Retinal pigment epithelial cell (primary cell): Measurements from ENCODE around the gene CNTN6.

Source experiments
- DNase-seq: peaks from one replicate; pipeline ENCODE4 v3.0.0-alpha.2; 2010; ENCODE audit warnings: low read depth
- H3K4me3 ChIP-seq: 2 replicates; pipeline ENCODE4 v1.5.1; 2011; ENCODE audit warnings: mild to moderate bottlenecking, low read length, control low read depth, moderate library complexity
- CTCF ChIP-seq: conservative IDR thresholded peaks from 2 replicates; pipeline ENCODE4 v1.5.1; 2011; ENCODE audit warnings: low read depth, low read length, control low read depth, inconsistent platforms

The CNTN6 gene

DNA sequence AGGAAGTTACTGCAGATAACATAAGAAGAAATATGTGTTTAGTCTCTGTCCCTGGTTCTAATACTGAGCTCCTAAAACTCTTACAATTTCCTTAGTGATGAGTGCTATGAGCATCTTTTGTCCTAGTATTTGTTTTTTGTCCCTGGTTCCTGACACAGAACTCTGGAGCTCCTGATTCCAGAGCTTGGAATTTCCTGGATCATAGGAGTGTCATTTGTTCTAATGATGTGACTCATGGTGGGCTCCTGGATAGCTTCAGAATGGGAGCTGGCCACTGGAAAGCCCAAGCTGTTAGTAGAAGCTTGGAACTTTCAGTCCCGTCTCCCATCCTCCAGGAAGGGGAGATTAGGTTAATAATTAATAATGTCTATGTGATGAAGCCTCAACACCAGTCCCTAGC, 98.2 kb downstream of the CNTN6 start:
- no peak for TF ChIP-seq CTCF
- no peak for DNase-seq
- no peak overlapping the region for H3K4me3 ChIP-seq

GRCh38 chr3:1195947-1196346, 103.1 kb downstream of the CNTN6 start:
- H3K4me3 ChIP-seq, result no peak overlapping the region
- DNase-seq, result peak; percentile 61
- TF ChIP-seq CTCF, result no peak

DNA sequence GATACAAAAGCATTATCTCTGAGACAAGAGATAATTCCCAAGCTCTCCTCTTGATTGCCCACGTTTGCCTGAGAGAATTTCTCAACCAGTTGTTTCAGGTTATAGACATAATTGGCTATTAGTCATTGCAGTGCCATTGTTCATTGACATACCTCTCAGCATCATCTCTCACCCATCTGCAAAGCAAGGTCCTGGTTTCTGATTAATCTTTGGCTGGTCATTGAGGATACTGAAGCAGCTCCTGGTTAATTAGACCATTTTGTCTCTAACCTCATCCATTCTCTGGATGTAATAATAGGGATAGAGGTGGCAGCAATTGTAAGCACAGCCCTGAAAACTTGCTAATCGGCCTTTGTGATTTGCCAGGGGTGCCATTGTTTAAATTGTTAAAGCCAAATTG, 104.2 kb downstream of the CNTN6 start:
- DNase-seq, result no peak
- no peak for TF ChIP-seq CTCF
- H3K4me3 ChIP-seq, result no peak overlapping the region

DNA sequence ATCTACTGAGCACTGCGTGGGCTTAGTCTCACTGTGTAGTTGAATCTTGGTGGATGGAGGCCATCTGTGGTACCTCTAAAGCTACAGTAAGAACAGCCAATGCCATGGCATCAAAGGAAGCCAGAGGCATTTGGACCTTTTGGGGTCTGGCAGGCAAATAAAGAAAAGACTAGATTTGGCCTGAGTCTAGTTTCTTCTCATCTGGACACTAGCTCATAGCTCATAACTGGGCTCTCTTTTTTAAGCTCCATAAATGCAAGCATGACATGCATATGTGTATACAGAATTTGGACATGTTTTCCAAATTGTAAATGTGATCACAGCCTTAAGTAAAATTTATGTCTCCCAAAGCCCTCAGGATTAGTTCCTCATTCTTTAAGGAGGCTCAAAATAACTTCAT, 107.5 kb downstream of the CNTN6 start:
- DNase-seq, result no peak
- H3K4me3 ChIP-seq, result no peak overlapping the region
- no peak for TF ChIP-seq CTCF

GRCh38 chr3:1207904-1208303, 115.1 kb downstream of the CNTN6 start:
- DNase-seq, result no peak
- no peak overlapping the region for H3K4me3 ChIP-seq
- no peak for TF ChIP-seq CTCF

DNA sequence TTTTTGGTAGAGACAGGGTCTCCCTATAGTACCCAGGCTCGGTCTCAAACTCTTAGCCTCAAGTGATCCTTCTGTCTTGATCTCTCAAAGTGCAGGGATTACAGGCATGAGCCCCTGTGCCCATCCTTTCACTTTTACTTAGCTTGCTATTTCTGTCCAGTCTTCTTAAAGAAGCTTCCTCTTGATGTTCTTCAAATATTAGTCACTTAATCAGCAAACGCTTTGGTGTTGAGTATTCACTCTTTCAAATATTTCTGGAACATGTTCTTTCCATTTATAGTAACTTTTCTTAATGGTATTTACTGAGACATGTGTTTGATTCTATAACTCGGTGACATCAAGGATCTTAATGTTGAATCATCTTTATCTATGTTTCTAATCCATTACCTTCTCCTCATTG, 122.1 kb downstream of the CNTN6 start:
- no peak overlapping the region for H3K4me3 ChIP-seq
- no peak for DNase-seq
- no peak for TF ChIP-seq CTCF

- H3K4me3 ChIP-seq, result no peak overlapping the region
- DNase-seq, result no peak
- no peak for TF ChIP-seq CTCF
Measured at GRCh38 chr3:1216856-1217255, 124.0 kb downstream of the CNTN6 start.
